Transverse colon (tissue), 4 donors: Measurements from ENCODE around the gene AP1S2.

ENCODE experiments used
- EP300 ChIP-seq: sonication (generic); formaldehyde crosslinking; IDR thresholded peaks from one replicate; pipeline ENCODE4 v1.6.1; 2017; ENCODE audit warnings: antibody characterized with exemption, low read depth
- POLR2AphosphoS5 ChIP-seq, 3 donors: sonication (generic); formaldehyde crosslinking; IDR thresholded peaks; one replicate each; pipeline ENCODE4 v1.6.1; 2016; ENCODE audit warnings: antibody characterized with exemption in 3 of 3
- TF ChIP-seq, protein P1 (sequence below), 5 experiments: fragments of 200-600 bp in 3 of 5; fragments of 450-650 bp in 2 of 5; sonication (generic) in 3 of 5; IDR thresholded peaks; 1 replicate in 2 of 5; 2 replicates in 3 of 5; pipeline ENCODE4 v1.5.1; 2016 to 2017; ENCODE audit warnings: antibody characterized with exemption in 5 of 5, inconsistent platforms in 3 of 5, mild to moderate bottlenecking in 2 of 5, moderate library complexity in 1 of 5

DNA sequence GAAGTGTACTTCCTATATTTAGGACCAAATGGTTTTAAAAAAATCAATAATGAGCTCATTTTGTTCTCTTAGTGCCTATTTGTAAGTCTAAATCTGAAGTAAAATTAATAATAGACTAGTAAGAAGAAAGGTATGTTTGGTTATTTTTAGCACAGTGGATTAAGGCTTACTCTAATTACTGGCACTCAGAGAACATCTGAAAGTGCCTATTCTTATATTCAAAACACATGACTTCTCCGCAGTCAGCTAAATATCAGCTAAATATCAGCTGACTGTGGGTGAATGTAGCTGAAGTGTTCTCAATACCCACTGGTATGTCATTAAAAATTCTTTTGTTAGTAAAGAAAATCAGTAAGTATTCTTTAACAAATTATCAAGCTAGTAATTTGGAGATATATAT, 6.0 kb downstream of the AP1S2 start:
- TF ChIP-seq POLR2AphosphoS5 (IDR thresholded peaks at IDR 0.05) = no peak
- TF ChIP-seq, protein P1, sequence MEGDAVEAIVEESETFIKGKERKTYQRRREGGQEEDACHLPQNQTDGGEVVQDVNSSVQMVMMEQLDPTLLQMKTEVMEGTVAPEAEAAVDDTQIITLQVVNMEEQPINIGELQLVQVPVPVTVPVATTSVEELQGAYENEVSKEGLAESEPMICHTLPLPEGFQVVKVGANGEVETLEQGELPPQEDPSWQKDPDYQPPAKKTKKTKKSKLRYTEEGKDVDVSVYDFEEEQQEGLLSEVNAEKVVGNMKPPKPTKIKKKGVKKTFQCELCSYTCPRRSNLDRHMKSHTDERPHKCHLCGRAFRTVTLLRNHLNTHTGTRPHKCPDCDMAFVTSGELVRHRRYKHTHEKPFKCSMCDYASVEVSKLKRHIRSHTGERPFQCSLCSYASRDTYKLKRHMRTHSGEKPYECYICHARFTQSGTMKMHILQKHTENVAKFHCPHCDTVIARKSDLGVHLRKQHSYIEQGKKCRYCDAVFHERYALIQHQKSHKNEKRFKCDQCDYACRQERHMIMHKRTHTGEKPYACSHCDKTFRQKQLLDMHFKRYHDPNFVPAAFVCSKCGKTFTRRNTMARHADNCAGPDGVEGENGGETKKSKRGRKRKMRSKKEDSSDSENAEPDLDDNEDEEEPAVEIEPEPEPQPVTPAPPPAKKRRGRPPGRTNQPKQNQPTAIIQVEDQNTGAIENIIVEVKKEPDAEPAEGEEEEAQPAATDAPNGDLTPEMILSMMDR (IDR thresholded peaks at IDR 0.05) = no peak
- no peak for TF ChIP-seq EP300
